Muscle layer of colon (tissue), 2 donors: ENCODE data around the gene PMEPA1.

Experiments used
- H3K27ac ChIP-seq: one replicate; pipeline ENCODE4 v1.7.0; 2013; ENCODE audit warnings: low read depth, mild to moderate bottlenecking, low read length, moderate library complexity
- H3K27me3 ChIP-seq, 2 donors: one replicate each; pipeline ENCODE4 v1.7.0; 2013; ENCODE audit warnings: low read length in 2 of 2, mild to moderate bottlenecking in 2 of 2; ENCODE audit not compliant: insufficient read depth in 2 of 2, control insufficient read depth in 1 of 2
- H3K36me3 ChIP-seq: one replicate; pipeline ENCODE4 v1.7.0; 2013; ENCODE audit warnings: mild to moderate bottlenecking, low read length; ENCODE audit not compliant: insufficient read depth
- H3K4me1 ChIP-seq: one replicate; pipeline ENCODE4 v1.7.0; 2013; ENCODE audit warnings: mild to moderate bottlenecking, low read length; ENCODE audit not compliant: insufficient read depth
- H3K4me3 ChIP-seq, 2 donors: one replicate each; pipeline ENCODE4 v1.7.0; 2013; ENCODE audit warnings: low read length in 2 of 2, low read depth in 1 of 2, mild to moderate bottlenecking in 1 of 2, moderate library complexity in 1 of 2
- H3K9ac ChIP-seq: one replicate; pipeline ENCODE4 v1.7.0; 2013; ENCODE audit warnings: low read length
- H3K9me3 ChIP-seq: one replicate; pipeline ENCODE4 v1.7.0; 2013; ENCODE audit warnings: mild to moderate bottlenecking, low read length
- donor health status: abdominal sarcoma.
- donor health status: Adenocarcinoma of cecum.

Gene PMEPA1

DNA sequence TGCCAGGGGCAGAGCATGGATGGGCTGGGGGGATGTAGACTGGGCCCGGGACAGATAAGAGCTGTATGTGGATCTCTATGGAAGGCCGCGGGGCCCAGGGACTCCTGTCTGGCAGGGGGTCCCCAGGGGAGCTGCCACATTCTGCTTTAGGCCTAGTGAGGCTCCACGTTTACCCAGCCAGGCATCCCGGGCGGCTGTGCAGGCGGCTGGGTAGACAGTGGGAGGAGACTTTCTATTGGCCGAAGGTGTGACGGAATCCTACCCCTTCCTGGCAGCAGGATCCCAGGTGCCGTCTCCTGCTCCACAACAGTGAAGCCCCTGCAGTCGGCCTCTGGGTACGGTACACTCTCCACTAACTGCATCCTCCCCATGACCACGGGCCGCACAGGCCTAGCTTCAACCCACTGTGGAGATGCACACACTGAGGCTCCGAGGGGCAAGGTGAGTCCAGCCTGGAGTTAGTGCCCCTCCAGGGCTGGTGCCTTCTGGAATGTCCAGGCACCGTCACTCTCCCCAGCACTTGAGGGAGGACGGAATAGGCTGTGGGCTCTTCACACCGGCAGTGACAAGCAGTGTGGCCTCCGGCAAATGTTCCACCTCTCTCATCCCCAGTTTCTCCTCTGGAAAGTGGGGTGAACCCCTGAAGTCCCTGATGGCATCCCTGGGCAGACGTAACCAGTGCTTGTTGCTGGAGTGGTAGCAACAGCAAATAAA is 52.8 kb downstream of the PMEPA1 start:
- no peak overlapping the region for H3K9ac ChIP-seq
- H3K27ac ChIP-seq: no peak overlapping the region
- no peaks in the 10 kb centered on the region for H3K4me1 ChIP-seq
- H3K27me3 ChIP-seq: no peaks in the 10 kb centered on the region
- H3K4me3 ChIP-seq: no peak overlapping the region
- H3K9me3 ChIP-seq: no peaks in the 10 kb centered on the region
- peaks cover 3% of the 10 kb centered on the region for H3K36me3 ChIP-seq

- Histone ChIP-seq H3K9ac (no peak overlapping the region), H3K4me3 (no peak overlapping the region), H3K27me3 (no peaks in the 10 kb centered on the region), H3K9me3 (no peaks in the 10 kb centered on the region), H3K36me3 (peaks cover 6% of the 10 kb centered on the region), H3K4me1 (no peaks in the 10 kb centered on the region), H3K27ac (no peak overlapping the region)
Measured at GRCh38 chr20:57656252-57656820, 53.5 kb downstream of the PMEPA1 start.

- H3K4me3 ChIP-seq: no peak overlapping the region
- no peak overlapping the region for H3K27ac ChIP-seq
- H3K27me3 ChIP-seq: no peaks in the 10 kb centered on the region
- H3K9ac ChIP-seq: no peak overlapping the region
- no peaks in the 10 kb centered on the region for H3K4me1 ChIP-seq
- peaks cover 6% of the 10 kb centered on the region for H3K36me3 ChIP-seq
- H3K9me3 ChIP-seq: no peaks in the 10 kb centered on the region
Measured at GRCh38 chr20:57655809-57656155, 54.0 kb downstream of the PMEPA1 start.

- no peak overlapping the region for H3K9ac ChIP-seq
- no peak overlapping the region for H3K4me3 ChIP-seq
- no peaks in the 10 kb centered on the region for H3K9me3 ChIP-seq
- H3K36me3 ChIP-seq: peaks cover 6% of the 10 kb centered on the region
- H3K4me1 ChIP-seq: no peaks in the 10 kb centered on the region
- H3K27me3 ChIP-seq: no peaks in the 10 kb centered on the region
- H3K27ac ChIP-seq: no peak overlapping the region
Measured at GRCh38 chr20:57654998-57655808, 54.6 kb downstream of the PMEPA1 start.

DNA sequence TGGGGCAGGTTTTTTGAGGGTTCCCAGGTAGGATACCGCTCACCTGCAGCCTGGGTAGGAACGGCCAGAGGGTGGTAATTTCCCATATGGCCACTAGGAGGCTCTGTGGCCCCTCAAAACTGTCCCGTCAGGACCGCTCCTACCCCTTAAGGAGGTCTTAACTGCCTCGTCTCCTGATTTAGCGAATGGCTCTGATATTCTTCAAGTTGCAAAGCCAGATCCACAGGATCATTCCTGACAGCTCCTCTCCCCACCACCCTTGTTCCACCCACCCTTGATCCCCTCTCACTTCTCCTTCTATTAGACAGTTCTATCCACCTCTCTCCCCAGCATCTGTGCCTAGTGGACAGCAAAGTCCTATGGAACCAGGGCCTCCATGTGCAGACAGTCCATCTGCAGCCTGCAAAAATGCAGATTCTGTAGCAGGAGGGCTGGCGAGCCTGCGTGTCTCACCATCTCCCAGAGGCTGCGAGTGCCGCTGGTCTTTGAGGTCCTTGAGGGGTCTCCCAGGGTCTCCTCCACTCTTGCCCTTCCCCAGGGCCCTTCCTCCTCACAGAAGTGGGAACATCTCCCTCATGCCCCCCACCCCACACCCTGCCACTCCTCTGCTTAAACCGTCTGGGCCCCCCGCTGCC is 55.3 kb downstream of the PMEPA1 start:
- peaks cover 6% of the 10 kb centered on the region for H3K36me3 ChIP-seq

GRCh38 chr20:57653910-57654309 is 55.9 kb downstream of the PMEPA1 start:
- no peaks in the 10 kb centered on the region for H3K9me3 ChIP-seq
- H3K27me3 ChIP-seq: no peaks in the 10 kb centered on the region
- H3K36me3 ChIP-seq: peaks cover 6% of the 10 kb centered on the region
- no peak overlapping the region for H3K4me3 ChIP-seq
- H3K9ac ChIP-seq: no peak overlapping the region
- no peak overlapping the region for H3K27ac ChIP-seq
- no peaks in the 10 kb centered on the region for H3K4me1 ChIP-seq

More for the DNA sequence above, 55.3 kb downstream of the PMEPA1 start:
- no peaks in the 10 kb centered on the region for H3K9me3 ChIP-seq
- no peak overlapping the region for H3K27ac ChIP-seq
- no peak overlapping the region for H3K4me3 ChIP-seq
- no peak overlapping the region for H3K9ac ChIP-seq
- H3K27me3 ChIP-seq: no peaks in the 10 kb centered on the region
- no peaks in the 10 kb centered on the region for H3K4me1 ChIP-seq

DNA sequence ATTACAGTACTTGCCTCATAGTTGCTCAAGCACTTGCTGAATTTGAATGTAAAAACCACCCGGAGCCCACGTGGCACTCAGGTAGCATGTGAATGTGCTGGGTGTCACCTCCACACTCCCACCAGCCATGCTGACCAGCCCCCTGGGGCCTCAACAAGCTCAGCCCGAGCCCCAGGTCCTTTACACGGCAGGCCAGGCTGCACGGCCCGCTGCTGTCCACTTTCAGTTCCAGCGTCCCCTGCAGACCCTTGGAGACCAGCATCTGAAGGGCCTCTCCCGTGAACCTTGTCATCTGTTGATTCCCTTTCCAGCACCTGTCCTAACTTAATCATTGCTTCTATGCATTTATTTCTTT is 56.3 kb downstream of the PMEPA1 start:
- Histone ChIP-seq H3K9ac (no peak overlapping the region), H3K4me1 (no peaks in the 10 kb centered on the region), H3K36me3 (peaks cover 6% of the 10 kb centered on the region), H3K27me3 (no peaks in the 10 kb centered on the region), H3K27ac (no peak overlapping the region), H3K4me3 (no peak overlapping the region), H3K9me3 (no peaks in the 10 kb centered on the region)

- Histone ChIP-seq H3K9ac (no peak overlapping the region), H3K9me3 (no peaks in the 10 kb centered on the region), H3K27me3 (no peaks in the 10 kb centered on the region), H3K4me1 (no peaks in the 10 kb centered on the region), H3K36me3 (peaks cover 6% of the 10 kb centered on the region), H3K27ac (no peak overlapping the region), H3K4me3 (no peak overlapping the region)
Measured at GRCh38 chr20:57652606-57653545, 56.9 kb downstream of the PMEPA1 start.

DNA sequence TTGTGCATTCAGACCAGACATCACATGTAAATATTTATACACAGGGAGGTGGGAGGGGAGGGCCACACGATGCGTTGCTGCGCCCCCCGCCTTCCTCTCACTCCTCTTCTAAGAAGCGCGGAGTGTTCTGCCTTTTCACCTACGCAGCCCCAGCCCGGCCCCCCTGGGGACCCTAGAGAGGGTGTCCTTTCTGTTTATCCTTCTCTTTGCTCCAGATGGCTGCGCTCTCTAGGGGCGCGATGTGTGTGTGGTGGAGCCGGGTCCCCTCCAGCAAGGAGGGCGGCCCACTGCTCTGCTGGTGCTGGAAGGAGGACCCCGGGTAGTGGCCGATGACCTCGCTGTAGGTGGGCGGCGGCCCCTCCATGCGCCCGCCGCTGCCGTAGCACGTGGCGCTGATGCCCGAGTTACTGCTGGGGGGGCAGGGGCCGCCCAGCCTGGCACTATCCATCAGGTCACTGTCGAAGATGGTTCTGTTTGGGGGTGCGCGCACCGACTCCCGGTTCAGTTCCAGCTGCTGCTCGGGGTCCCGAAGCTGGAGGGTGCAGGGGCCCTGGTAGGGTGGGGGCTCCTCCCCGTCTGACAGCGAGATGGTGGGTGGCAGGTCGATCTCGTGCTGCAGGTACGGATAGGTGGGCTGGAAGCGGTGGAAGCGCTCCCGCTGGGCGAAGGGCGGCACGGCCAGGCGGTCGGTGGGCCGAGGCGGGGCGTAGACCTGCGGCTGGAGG is 57.8 kb downstream of the PMEPA1 start:
- H3K4me3 ChIP-seq: no peak overlapping the region
- H3K27ac ChIP-seq: no peak overlapping the region
- no peaks in the 10 kb centered on the region for H3K27me3 ChIP-seq
- no peaks in the 10 kb centered on the region for H3K4me1 ChIP-seq
- peaks cover 6% of the 10 kb centered on the region for H3K36me3 ChIP-seq
- no peaks in the 10 kb centered on the region for H3K9me3 ChIP-seq
- no peak overlapping the region for H3K9ac ChIP-seq

DNA sequence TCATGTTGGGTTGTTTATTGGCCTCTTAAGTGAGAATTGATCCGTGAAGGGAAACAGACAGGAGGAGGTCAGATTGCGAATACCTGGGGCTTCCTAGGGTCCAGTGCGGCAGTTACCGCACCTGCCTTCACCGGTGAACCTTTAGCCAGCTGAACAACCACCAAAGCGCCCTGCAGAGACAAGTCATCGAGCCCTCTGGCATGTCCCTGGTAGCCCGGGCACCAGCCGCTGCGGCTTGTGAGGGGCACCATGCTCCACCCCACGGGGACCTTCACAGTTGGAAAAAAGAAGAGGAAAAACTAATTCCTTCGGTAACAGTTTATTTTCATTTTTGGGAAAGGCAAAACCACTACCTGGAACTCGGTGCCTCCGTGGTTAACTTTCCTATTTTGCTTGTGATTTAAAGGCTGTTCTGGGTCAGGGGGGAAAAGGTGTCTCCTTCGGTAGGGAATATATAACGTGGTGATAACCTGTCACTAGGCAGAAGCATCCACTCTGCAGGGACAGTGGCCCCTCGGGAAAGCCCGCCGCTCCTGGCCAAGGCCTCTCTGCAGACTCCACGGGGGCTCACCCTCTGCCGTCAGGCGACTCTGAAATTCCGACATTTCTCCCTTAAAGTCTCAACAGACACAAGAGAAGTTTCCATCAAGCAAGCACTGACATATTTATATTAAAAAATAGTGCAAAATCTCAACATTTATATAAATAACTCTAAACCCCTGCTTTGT is 58.9 kb downstream of the PMEPA1 start:
- Histone ChIP-seq H3K4me1 (no peaks in the 10 kb centered on the region), H3K27me3 (no peaks in the 10 kb centered on the region), H3K4me3 (no peak overlapping the region), H3K27ac (no peak overlapping the region), H3K36me3 (peaks cover 6% of the 10 kb centered on the region), H3K9me3 (no peaks in the 10 kb centered on the region), H3K9ac (no peak overlapping the region)
